Measurements from ENCODE around the gene TBX4. TPM values are rescaled to one million over a fixed set of nuclear protein-coding genes. Genes with fewer than 3 reads are reported as not detected.
A peak's percentile ranks its signal among the peaks of the same experiment; 100 is the strongest.
"Not testable (repeated sequence)": the region's sequence is repeated elsewhere in the genome, so short reads cannot be mapped to it uniquely, and the experiment has no call there.

Gene TBX4
- total and polyA plus RNA-seq, 2 experiments from 2014 or later = not detected

DNA sequence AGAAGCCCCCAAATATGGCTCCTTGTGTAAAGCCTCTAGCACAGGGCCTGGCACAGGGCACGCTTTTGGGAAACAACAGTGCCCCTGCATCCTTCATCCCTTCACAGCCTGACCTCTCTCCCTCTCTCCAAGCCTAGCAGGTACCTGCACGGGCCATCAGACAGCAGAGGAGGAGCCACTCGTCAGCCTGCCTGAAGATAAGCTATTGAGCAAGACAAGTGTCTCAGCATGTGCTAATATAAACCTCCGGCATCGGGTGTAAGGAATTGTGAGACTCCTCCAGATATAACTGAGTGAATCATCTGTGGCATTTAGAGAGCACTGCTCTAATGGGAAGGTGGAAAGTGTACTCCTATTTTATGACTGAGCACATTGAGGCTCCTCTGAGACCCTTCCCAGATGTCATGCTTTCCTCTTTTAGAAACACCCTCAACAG, 38.3 kb downstream of the TBX4 start:
- Histone ChIP-seq H3K9me3 (ENCODE audit: low read depth) (no peaks in the 10 kb centered on the region), H3K4me1 (ENCODE audit: insufficient read depth) (peaks cover 7% of the 10 kb centered on the region), H3K27me3 (replicated peaks; ENCODE audit: insufficient read depth) (no peaks in the 10 kb centered on the region), H2AFZ (no peak overlapping the region), H3K9me2 (ENCODE audit: insufficient read depth) (no peaks in the 10 kb centered on the region), H3K79me2 (ENCODE audit: insufficient read depth) (no peaks in the 10 kb centered on the region), H3K4me2 (ENCODE audit: unreplicated experiment) (no peak overlapping the region), H4K20me1 (ENCODE audit: insufficient read depth) (no peaks in the 10 kb centered on the region), H3F3A (ENCODE audit: insufficient read depth) (no peaks in the 10 kb centered on the region), H3K27ac (peak overlapping the region; percentile 25; the same call in 1 of the 2 replicates), H3K36me3 (ENCODE audit: low read depth) (no peaks in the 10 kb centered on the region), H3K9ac (no peak overlapping the region), H3K4me3 (no peak overlapping the region)
- WGBS, 2 experiments (ENCODE audit: low coverage in 1 of 2, low lambda C conversion rate in 2 of 2, missing lambda C conversion rate in 2 of 2) = 28 to 32% methylated on average over 5 of the region's 5 CpGs
- DNase-seq = peak; percentile 93
- in situ Hi-C loops (cut with MboI) = no loop called here
- no peak for TF ChIP-seq EZH2 (IDR thresholded peaks at IDR 0.05; ENCODE audit: insufficient read depth, poor library complexity, severe bottlenecking)
- TF ChIP-seq EZH2phosphoT487 (IDR thresholded peaks at IDR 0.05; ENCODE audit: insufficient read depth, low read depth) = no peak

- no peak overlapping the region for H3K27ac ChIP-seq
- in situ Hi-C loops (cut with MboI) = no loop called here
- H3K9me2 ChIP-seq (ENCODE audit: insufficient read depth) = no peaks in the 10 kb centered on the region
- WGBS, 2 experiments (ENCODE audit: low coverage in 1 of 2, low lambda C conversion rate in 2 of 2, missing lambda C conversion rate in 2 of 2) = 34 to 35% methylated on average over 3 of the region's 3 CpGs
- no peaks in the 10 kb centered on the region for H3K36me3 ChIP-seq (ENCODE audit: low read depth)
- no peaks in the 10 kb centered on the region for H3K9me3 ChIP-seq (ENCODE audit: low read depth)
- H3K27me3 ChIP-seq (replicated peaks; ENCODE audit: insufficient read depth) = no peaks in the 10 kb centered on the region
- H3K4me2 ChIP-seq (ENCODE audit: unreplicated experiment) = no peak overlapping the region
- TF ChIP-seq EZH2 (IDR thresholded peaks at IDR 0.05; ENCODE audit: insufficient read depth, poor library complexity, severe bottlenecking) (no peak), EZH2phosphoT487 (IDR thresholded peaks at IDR 0.05; ENCODE audit: insufficient read depth, low read depth) (no peak)
- H4K20me1 ChIP-seq (ENCODE audit: insufficient read depth) = no peaks in the 10 kb centered on the region
- no peaks in the 10 kb centered on the region for H3F3A ChIP-seq (ENCODE audit: insufficient read depth)
- H2AFZ ChIP-seq = no peak overlapping the region
- H3K79me2 ChIP-seq (ENCODE audit: insufficient read depth) = no peaks in the 10 kb centered on the region
- no peak for DNase-seq
- H3K4me3 ChIP-seq = no peak overlapping the region
- H3K9ac ChIP-seq = no peak overlapping the region
- peaks cover 7% of the 10 kb centered on the region for H3K4me1 ChIP-seq (ENCODE audit: insufficient read depth)
Measured at GRCh38 chr17:61491981-61492380, 39.8 kb downstream of the TBX4 start.

DNA sequence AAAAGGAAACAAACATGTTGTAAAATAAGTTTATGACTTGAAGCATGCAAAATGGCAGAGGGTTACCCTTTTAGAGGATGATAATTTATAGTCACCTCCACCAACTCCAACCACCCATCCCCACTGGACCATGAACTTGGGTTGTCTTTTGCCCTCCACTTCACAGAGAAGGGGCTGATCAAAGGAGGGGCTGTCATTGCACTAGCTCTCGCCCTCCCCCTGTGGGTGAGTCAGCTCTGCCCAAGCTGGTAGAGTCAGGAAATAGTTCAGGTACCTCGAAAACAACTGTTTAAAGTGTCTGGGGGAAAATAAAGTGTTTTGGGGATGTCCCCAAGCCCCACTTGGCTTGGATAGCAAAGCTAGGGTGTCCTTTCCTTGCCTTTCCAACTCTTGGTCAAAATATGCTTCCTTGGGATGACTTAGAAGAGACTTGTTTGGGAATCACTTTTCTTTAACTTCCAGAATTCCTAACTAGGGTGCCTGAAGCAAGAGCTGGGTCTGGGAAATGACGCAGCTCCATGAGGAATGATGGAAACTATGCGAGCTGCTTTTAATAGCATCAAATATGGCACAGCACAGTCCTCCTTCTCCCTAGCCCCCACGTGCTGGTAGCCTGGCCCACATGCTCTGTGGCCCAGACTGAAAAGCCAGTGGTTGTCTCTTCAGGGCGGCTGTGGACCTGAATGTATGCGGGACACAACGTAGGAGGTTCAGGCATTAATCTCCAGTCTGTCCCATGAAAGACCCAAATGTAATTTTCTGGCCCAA, 40.7 kb downstream of the TBX4 start:
- H3K9me2 ChIP-seq (ENCODE audit: insufficient read depth) = no peaks in the 10 kb centered on the region
- in situ Hi-C loops (cut with MboI) = no loop called here
- peak overlapping the region; percentile 47 for H3K4me2 ChIP-seq (ENCODE audit: unreplicated experiment)
- no peaks in the 10 kb centered on the region for H4K20me1 ChIP-seq (ENCODE audit: insufficient read depth)
- H3K4me3 ChIP-seq = no peak overlapping the region
- H3K36me3 ChIP-seq (ENCODE audit: low read depth) = no peaks in the 10 kb centered on the region
- peak overlapping the region; percentile 49 for H2AFZ ChIP-seq
- TF ChIP-seq EZH2phosphoT487 (IDR thresholded peaks at IDR 0.05; ENCODE audit: insufficient read depth, low read depth) (no peak), EZH2 (IDR thresholded peaks at IDR 0.05; ENCODE audit: insufficient read depth, poor library complexity, severe bottlenecking) (no peak)
- H3K9ac ChIP-seq = no peak overlapping the region
- WGBS, 2 experiments (ENCODE audit: low coverage in 1 of 2, low lambda C conversion rate in 2 of 2, missing lambda C conversion rate in 2 of 2) = 53 to 57% methylated on average over 8 of the region's 8 CpGs
- no peaks in the 10 kb centered on the region for H3K27me3 ChIP-seq (replicated peaks; ENCODE audit: insufficient read depth)
- H3K27ac ChIP-seq = peak overlapping the region; percentile 42
- no peaks in the 10 kb centered on the region for H3F3A ChIP-seq (ENCODE audit: insufficient read depth)
- no peaks in the 10 kb centered on the region for H3K79me2 ChIP-seq (ENCODE audit: insufficient read depth)
- peaks cover 7% of the 10 kb centered on the region for H3K4me1 ChIP-seq (ENCODE audit: insufficient read depth)
- H3K9me3 ChIP-seq (ENCODE audit: low read depth) = no peaks in the 10 kb centered on the region
- peak; percentile 72 for DNase-seq

- 77 to 80% methylated on average over 7 of the region's 7 CpGs for WGBS, 2 experiments (ENCODE audit: low coverage in 1 of 2, low lambda C conversion rate in 2 of 2, missing lambda C conversion rate in 2 of 2)
- H4K20me1 ChIP-seq (ENCODE audit: insufficient read depth); H3F3A ChIP-seq (ENCODE audit: insufficient read depth); H2AFZ ChIP-seq; H3K4me1 ChIP-seq (ENCODE audit: insufficient read depth); DNase-seq; H3K4me3 ChIP-seq; H3K9me2 ChIP-seq (ENCODE audit: insufficient read depth); in situ Hi-C loops (cut with MboI); H3K36me3 ChIP-seq (ENCODE audit: low read depth); H3K27ac ChIP-seq; H3K9me3 ChIP-seq (ENCODE audit: low read depth); H3K4me2 ChIP-seq (ENCODE audit: unreplicated experiment); H3K9ac ChIP-seq; H3K79me2 ChIP-seq (ENCODE audit: insufficient read depth); H3K27me3 ChIP-seq (replicated peaks; ENCODE audit: insufficient read depth): not testable (repeated sequence)
Measured at GRCh38 chr17:61493830-61494324, 41.7 kb downstream of the TBX4 start.
